GM12878 (cell line): Measurements from ENCODE around the gene PRKN. TPM values are rescaled to one million over a fixed set of nuclear protein-coding genes. Genes with fewer than 3 reads are reported as not detected.

ENCODE experiments used
- ATAC-seq: fragments of 200-7000 bp; cut with Tn5 transposase; 3 replicates; pipeline ENCODE4 v1.9.1; 2020; ENCODE audit warnings: mild to moderate bottlenecking, moderate library complexity
- BruUV-seq: library from RNA; stranded (reverse); fragments of 400-500 nt; replicated peaks from 2 replicates; lab custom pipeline; 2021; lab: Mats Ljungman, UMichigan
- CTCF ChIA-PET: fragments of 300-600 bp; sonication (Branson Sonifier 250); formaldehyde crosslinking; extraction: SDS; loops from one replicate; lab custom pipeline; 2021; ENCODE audit warnings: inconsistent platforms; lab: Yijun Ruan, JAX
- POLR2A ChIA-PET: fragments of 350-600 bp; formaldehyde crosslinking; extraction: SDS; loops from one replicate; lab custom pipeline; 2021; ENCODE audit warnings: inconsistent platforms; lab: Charles Lee
- RAD21 ChIA-PET: fragments of 300-600 bp; sonication (Branson Sonifier 250); formaldehyde crosslinking; loops from one replicate; lab custom pipeline; 2023; ENCODE audit warnings: antibody characterized with exemption; ENCODE audit not compliant: unreplicated experiment; lab: Charles Lee
- SMC1A ChIA-PET: fragments of 300-600 bp; sonication (Branson Sonifier 250); formaldehyde crosslinking; loops from one replicate; lab custom pipeline; 2023; ENCODE audit not compliant: unreplicated experiment, uncharacterized antibody; lab: Charles Lee
- DNase-seq: peaks from one replicate; pipeline ENCODE4 v3.0.0-alpha.2; 2011; ENCODE audit warnings: low read depth, low spot score
- FAIRE-seq: peaks from 3 replicates; lab custom pipeline; 2011; peaks lifted over from hg19 to GRCh38; lab: Jason Lieb, UNC
- H2AFZ ChIP-seq: 2 replicates; pipeline ENCODE4 v1.6.0; 2011; ENCODE audit warnings: low read depth, low read length, control low read depth; ENCODE audit not compliant: control insufficient read depth
- H3K27ac ChIP-seq: 2 replicates; pipeline ENCODE4 v1.5.1; 2011; ENCODE audit warnings: control low read depth; ENCODE audit not compliant: control insufficient read depth, insufficient read depth
- H3K27me3 ChIP-seq, 2 experiments: replicated peaks in 1 of 2; 2 replicates each; pipeline versions ENCODE4 v1.6.0 to v1.6.1; 2011; ENCODE audit warnings: low read length in 1 of 2; ENCODE audit not compliant: control insufficient read depth in 2 of 2, insufficient read depth in 2 of 2
- H3K36me3 ChIP-seq, 2 experiments: 2 replicates each; pipeline ENCODE4 v1.5.1; 2011; ENCODE audit warnings: low read length in 1 of 2; ENCODE audit not compliant: control insufficient read depth in 2 of 2, insufficient read depth in 2 of 2
- H3K4me1 ChIP-seq: 2 replicates; pipeline ENCODE4 v1.6.1; 2011; ENCODE audit warnings: mild to moderate bottlenecking, low read length, moderate library complexity, mixed read lengths; ENCODE audit not compliant: control insufficient read depth, insufficient read depth
- H3K4me2 ChIP-seq: 2 replicates; pipeline ENCODE4 v1.6.0; 2011; ENCODE audit warnings: control low read depth; ENCODE audit not compliant: control insufficient read depth, insufficient read depth
- H3K4me3 ChIP-seq: fragments of 200-600 bp; sonication (generic); 2 replicates; pipeline ENCODE4 v1.5.1; 2016
- H3K79me2 ChIP-seq: 2 replicates; pipeline ENCODE4 v1.6.0; 2011; ENCODE audit warnings: low read length; ENCODE audit not compliant: control insufficient read depth, insufficient read depth
- H3K9ac ChIP-seq: 2 replicates; pipeline ENCODE4 v1.8.0; 2011; ENCODE audit warnings: low read length, control low read depth, mixed read lengths; ENCODE audit not compliant: control insufficient read depth, insufficient read depth
- H3K9me3 ChIP-seq: replicated peaks from 3 replicates; pipeline ENCODE4 v1.5.1; 2011; ENCODE audit warnings: mild to moderate bottlenecking, low read length; ENCODE audit not compliant: control insufficient read depth, insufficient read depth
- H4K20me1 ChIP-seq: 2 replicates; pipeline ENCODE4 v1.6.0; 2011; ENCODE audit not compliant: control insufficient read depth, insufficient read depth
- MTA2 ChIP-seq: fragments of 450-650 bp; IDR thresholded peaks from 2 replicates; pipeline ENCODE4 v1.6.1; 2016; ENCODE audit warnings: low read depth, mild to moderate bottlenecking, moderate library complexity
- MXI1 ChIP-seq: fragments of 150-350 bp; IDR thresholded peaks from 2 replicates; pipeline ENCODE4 v1.6.1; 2011; ENCODE audit warnings: low read depth, mild to moderate bottlenecking, inconsistent platforms, low read length, improper control_type of control experiment
- NFYB ChIP-seq: IDR thresholded peaks from 2 replicates; pipeline ENCODE4 v1.6.1; 2011; ENCODE audit warnings: low read depth, mild to moderate bottlenecking, low read length, improper control_type of control experiment, moderate library complexity; ENCODE audit not compliant: insufficient read depth
- NR2F1 ChIP-seq: fragments of 450-650 bp; conservative IDR thresholded peaks from 2 replicates; pipeline ENCODE4 v1.6.1; 2017; ENCODE audit warnings: mild to moderate bottlenecking
- PAX8 ChIP-seq: fragments of 450-650 bp; IDR thresholded peaks from 2 replicates; pipeline ENCODE4 v1.6.1; 2017; ENCODE audit warnings: mild to moderate bottlenecking, moderate library complexity
- PKNOX1 ChIP-seq: fragments of 450-650 bp; IDR thresholded peaks from 2 replicates; pipeline ENCODE4 v1.6.1; 2016; ENCODE audit warnings: mild to moderate bottlenecking
- POLR2AphosphoS2 ChIP-seq: IDR thresholded peaks from 2 replicates; pipeline ENCODE4 v1.6.1; 2011; ENCODE audit warnings: low read depth, mild to moderate bottlenecking, low read length, improper control_type of control experiment, moderate library complexity
- POLR2AphosphoS5 ChIP-seq: IDR thresholded peaks from 2 replicates; pipeline ENCODE4 v1.6.1; 2011; ENCODE audit warnings: mild to moderate bottlenecking, low read length, inconsistent platforms
- RBBP5 ChIP-seq: fragments of 200-600 bp; sonication (generic); conservative IDR thresholded peaks from 2 replicates; pipeline ENCODE4 v1.6.1; 2016
- SIN3A ChIP-seq: IDR thresholded peaks from 2 replicates; pipeline ENCODE4 v1.6.1; 2012; ENCODE audit warnings: low read depth, low read length, improper control_type of control experiment
- TCF12 ChIP-seq: IDR thresholded peaks from 2 replicates; pipeline ENCODE4 v1.6.1; 2011; ENCODE audit warnings: low read depth, mild to moderate bottlenecking, low read length
- YY1 ChIP-seq: IDR thresholded peaks from 2 replicates; pipeline ENCODE4 v1.6.1; 2011; ENCODE audit warnings: low read depth, mild to moderate bottlenecking, low read length
- ZBTB33 ChIP-seq: fragments of 450-650 bp; IDR thresholded peaks from 2 replicates; pipeline ENCODE4 v1.6.1; 2017; ENCODE audit warnings: mild to moderate bottlenecking
- ZNF592 ChIP-seq: fragments of 450-650 bp; IDR thresholded peaks from 2 replicates; pipeline ENCODE4 v1.6.1; 2017; ENCODE audit warnings: mild to moderate bottlenecking, moderate library complexity
- WGBS: methylation state at CpG from one replicate; pipeline ENCODE4 v1.1.6; 2016; ENCODE audit warnings: low lambda C conversion rate; ENCODE audit not compliant: insufficient replicate concordance, insufficient coverage; ENCODE audit errors: missing lambda C conversion rate; 5-methylcytosine and 5-hydroxymethylcytosine counted together
- in situ Hi-C: fragments of 300-500 bp; cut with MboI; formaldehyde crosslinking; loops from 9 replicates; pipeline ENCODE4 v1.14.3; 2018; ENCODE audit warnings: mixed read lengths
- intact Hi-C: fragments of 100-400 bp; cut with micrococcal nuclease; formaldehyde crosslinking; loops from one replicate; pipeline ENCODE4 v1.14.2; 2022; ENCODE audit not compliant: unreplicated experiment
- polyA plus RNA-seq, 11 experiments: library from polyadenylated mRNA; depleted of rRNA in 4 of 11; unstranded in 6 of 11; stranded (reverse) in 5 of 11; fragments of >200 nt; fragmentation: Nextera tagmentation in 4 of 11; fragmentation: Illumina TruSeq in 1 of 11; extraction: Ambion mirVana in 4 of 11; extraction: Trizol in 1 of 11; gene quantifications; 1 replicate in 1 of 11; 2 replicates in 10 of 11; pipeline versions ENCODE4 v1.2.1 to v1.2.3, GENCODE V29; 2011 to 2016; ENCODE audit warnings: inconsistent platforms in 2 of 11, missing spikeins in 2 of 11, low read depth in 1 of 11
- total RNA-seq, 4 experiments: library from RNA; depleted of rRNA in 3 of 4; stranded (reverse); fragments of >200 nt in 3 of 4; fragmentation: Illumina TruSeq in 1 of 4; extraction: Trizol in 1 of 4; gene quantifications; 2 replicates each; pipeline versions ENCODE4 v1.2.1 to v1.2.3, GENCODE V29; 2013 to 2021

The PRKN gene
- total and polyA plus RNA-seq, 10 of the 15 experiments (the other 5 are each of a cell fraction or from before 2014, with no cell fraction given): 0.06 to 0.09 TPM; not detected in 8

- TF ChIP-seq NR2F1 (no peak), YY1 (no peak)
Measured at GRCh38 chr6:161363286-161363685, 1364.3 kb downstream of the PRKN start (continued).

- FAIRE-seq (no peak), ATAC-seq (no peak), DNase-seq (no peak)
- WGBS: 47% methylated on average over 7 of the region's 7 CpGs
- no peak overlapping the region for H2AFZ ChIP-seq
- H3K27me3 ChIP-seq: no peaks in the 10 kb centered on the region
- in situ Hi-C loops: loop anchor here (25.0 kb wide), 1 partner anchor 225 kb away; no protein-coding TSS in a partner anchor
- SMC1A ChIA-PET: no interaction called here
- H3K9me3 ChIP-seq: peaks cover 2% of the 10 kb centered on the region; the same call in 1 of the 3 replicates
- no peaks in the 10 kb centered on the region for H3K36me3 ChIP-seq
- no TSS peak for BruUV-seq
- intact Hi-C loops: no loop called here
- RAD21 ChIA-PET: no interaction called here
- H3K79me2 ChIP-seq: no peaks in the 10 kb centered on the region
- POLR2A ChIA-PET: no interaction called here
- no peaks in the 10 kb centered on the region for H4K20me1 ChIP-seq
- H3K4me3 ChIP-seq: no peak overlapping the region
- CTCF ChIA-PET: no interaction called here
- H3K27ac ChIP-seq: no peak overlapping the region
- H3K4me2 ChIP-seq: no peak overlapping the region
- H3K4me1 ChIP-seq: no peaks in the 10 kb centered on the region
- H3K9ac ChIP-seq: no peak overlapping the region
- TF ChIP-seq NFYB: no peak
- TF ChIP-seq RBBP5: no peak
- no peak for TF ChIP-seq SIN3A
- TF ChIP-seq ZBTB33: no peak
- no peak for TF ChIP-seq MXI1
- no peak for TF ChIP-seq POLR2AphosphoS5
- TF ChIP-seq MTA2: no peak
- no peak for TF ChIP-seq TCF12
- TF ChIP-seq PKNOX1: no peak
- TF ChIP-seq POLR2AphosphoS2: no peak
- TF ChIP-seq ZNF592: no peak
- TF ChIP-seq PAX8: no peak
Measured at GRCh38 chr6:161362266-161362665, 1365.3 kb downstream of the PRKN start.
